SK-N-MC (cell line): ENCODE measurements around the gene TTLL11.

ENCODE experiments used
- DNase-seq: peaks from one replicate; pipeline ENCODE4 v3.0.0-alpha.2; 2011; ENCODE audit warnings: low read depth, low spot score
- H3K27ac ChIP-seq: fragments of 200-600 bp; sonication (generic); 2 replicates; pipeline ENCODE4 v1.5.1; 2016; ENCODE audit warnings: mixed run types
- H3K36me3 ChIP-seq: fragments of 200-600 bp; sonication (generic); 2 replicates; pipeline ENCODE4 v1.6.1; 2017; ENCODE audit warnings: antibody characterized with exemption, low read length, mixed read lengths; ENCODE audit not compliant: insufficient read depth
- H3K4me3 ChIP-seq: fragments of 200-600 bp; sonication (generic); 2 replicates; pipeline ENCODE4 v1.5.1; 2016
- H3K9ac ChIP-seq: fragments of 200-600 bp; sonication (generic); 2 replicates; pipeline ENCODE4 v1.8.0; 2017; ENCODE audit warnings: mixed run types, mixed read lengths; ENCODE audit not compliant: insufficient read length
- H3K9me3 ChIP-seq: fragments of 200-600 bp; sonication (generic); 2 replicates; pipeline ENCODE4 v1.6.1; 2017; ENCODE audit warnings: low read depth, mild to moderate bottlenecking, antibody characterized with exemption, low read length, moderate library complexity, mixed read lengths
- EZH2 ChIP-seq: fragments of 200-600 bp; sonication (generic); IDR thresholded peaks from one replicate; pipeline ENCODE4 v1.6.1; 2017; ENCODE audit warnings: antibody characterized with exemption
- FOXP2 ChIP-seq: optimal IDR thresholded peaks from 2 replicates; pipeline ENCODE3; 2011; ENCODE audit warnings: mild to moderate bottlenecking, moderate library complexity; ENCODE audit not compliant: insufficient read depth; ENCODE audit errors: extremely low read length, control extremely low read depth
- POLR2AphosphoS5 ChIP-seq: IDR thresholded peaks from 2 replicates; pipeline ENCODE4 v1.6.1; 2012; ENCODE audit warnings: mild to moderate bottlenecking, low read depth, low read length, borderline replicate concordance

Gene TTLL11

GRCh38 chr9:121887553-121888437 is 205.3 kb downstream of the TTLL11 start:
- no peak for DNase-seq
- Histone ChIP-seq H3K9ac (no peak overlapping the region), H3K9me3 (no peaks in the 10 kb centered on the region), H3K36me3 (no peaks in the 10 kb centered on the region), H3K27ac (no peak overlapping the region), H3K4me3 (no peak overlapping the region)
- TF ChIP-seq EZH2 (no peak), POLR2AphosphoS5 (no peak), FOXP2 (no peak)

DNA sequence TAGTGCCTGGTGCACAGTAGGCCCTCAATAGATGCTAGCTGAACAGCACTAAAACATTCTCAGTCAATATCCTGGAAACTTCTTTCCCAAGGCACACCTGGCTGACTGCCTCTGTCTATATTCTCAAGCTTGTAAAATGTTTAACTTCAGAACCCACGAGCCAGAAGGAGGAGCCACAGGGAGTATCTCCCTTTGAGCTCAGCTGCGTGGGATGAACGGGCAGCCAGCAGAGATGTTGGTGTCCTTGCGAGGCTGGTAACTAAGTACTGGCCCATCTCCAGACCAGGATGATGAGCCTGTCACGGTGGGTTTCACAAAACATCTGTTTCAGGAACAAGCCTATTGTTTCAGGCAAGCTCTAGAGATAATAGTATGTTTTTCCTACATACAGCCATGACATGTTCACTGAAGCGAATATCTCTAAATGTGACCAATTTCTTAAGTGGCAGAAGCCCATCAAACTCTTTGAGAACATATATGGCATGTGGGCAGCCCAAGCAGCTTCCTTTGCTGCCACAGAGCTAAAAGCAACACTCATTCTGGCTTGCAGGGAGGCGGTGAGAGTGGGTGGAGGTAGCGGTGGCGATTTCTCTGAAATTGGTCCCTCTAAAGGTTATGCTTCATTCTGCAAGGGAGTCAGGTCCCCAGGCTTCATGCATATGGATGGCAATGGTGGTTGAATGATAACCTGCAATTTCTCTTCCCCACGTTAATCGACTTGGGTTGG is 206.2 kb downstream of the TTLL11 start:
- no peak for DNase-seq
- no peaks in the 10 kb centered on the region for H3K36me3 ChIP-seq
- no peaks in the 10 kb centered on the region for H3K9me3 ChIP-seq
- TF ChIP-seq EZH2, result no peak
- TF ChIP-seq FOXP2, result no peak
- TF ChIP-seq POLR2AphosphoS5, result no peak
- H3K4me3 ChIP-seq, result no peak overlapping the region
- H3K27ac ChIP-seq, result no peak overlapping the region
- no peak overlapping the region for H3K9ac ChIP-seq

DNA sequence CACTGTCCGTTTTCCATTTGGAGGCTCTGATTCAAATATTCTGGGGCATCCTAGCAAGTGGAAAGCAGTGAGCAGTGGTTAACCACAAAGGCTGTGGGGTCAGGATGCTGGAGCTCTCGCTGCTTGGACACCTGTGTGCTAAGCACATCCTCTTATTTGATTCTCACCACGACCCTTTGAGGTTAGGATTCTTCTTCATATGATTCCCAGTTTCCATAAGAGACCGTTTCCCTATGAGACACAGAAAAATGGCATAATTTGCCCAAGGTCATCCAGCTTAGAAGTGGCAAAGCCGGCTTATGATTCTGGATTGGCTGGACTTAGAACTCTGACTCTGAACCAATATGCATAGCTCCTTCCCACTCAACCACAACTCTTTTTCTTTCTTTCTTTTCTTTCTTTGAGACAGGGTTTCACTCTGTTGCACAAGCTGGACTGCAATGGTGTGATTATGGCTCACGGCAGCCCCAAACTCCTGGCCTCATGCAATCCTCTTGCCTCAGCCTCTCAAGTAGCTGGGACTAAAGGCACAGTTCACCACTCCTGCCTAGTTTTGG is 207.7 kb downstream of the TTLL11 start:
- no peak for TF ChIP-seq EZH2
- no peak for TF ChIP-seq FOXP2
- no peak for TF ChIP-seq POLR2AphosphoS5
- no peaks in the 10 kb centered on the region for H3K36me3 ChIP-seq
- no peak overlapping the region for H3K9ac ChIP-seq
- no peaks in the 10 kb centered on the region for H3K9me3 ChIP-seq
- H3K27ac ChIP-seq, result no peak overlapping the region
- DNase-seq, result no peak
- no peak overlapping the region for H3K4me3 ChIP-seq

- no peak overlapping the region for H3K4me3 ChIP-seq
- H3K27ac ChIP-seq, result no peak overlapping the region
- H3K36me3 ChIP-seq, result no peaks in the 10 kb centered on the region
- H3K9me3 ChIP-seq, result no peaks in the 10 kb centered on the region
- H3K9ac ChIP-seq, result no peak overlapping the region
- no peak for DNase-seq
- TF ChIP-seq FOXP2 (no peak), EZH2 (no peak), POLR2AphosphoS5 (no peak)
Observed at GRCh38 chr9:121884057-121884541, 209.0 kb downstream of the TTLL11 start.

- Histone ChIP-seq H3K4me3 (no peak overlapping the region), H3K9ac (no peak overlapping the region), H3K36me3 (no peaks in the 10 kb centered on the region), H3K9me3 (no peaks in the 10 kb centered on the region), H3K27ac (no peak overlapping the region)
- TF ChIP-seq FOXP2, result no peak
- no peak for TF ChIP-seq EZH2
- no peak for TF ChIP-seq POLR2AphosphoS5
- DNase-seq, result no peak
Observed at GRCh38 chr9:121883281-121884056, 209.6 kb downstream of the TTLL11 start.

GRCh38 chr9:121881920-121882500 is 211.1 kb downstream of the TTLL11 start:
- no peak overlapping the region for H3K4me3 ChIP-seq
- no peak overlapping the region for H3K27ac ChIP-seq
- TF ChIP-seq POLR2AphosphoS5, result no peak
- TF ChIP-seq FOXP2, result no peak
- TF ChIP-seq EZH2, result no peak
- no peaks in the 10 kb centered on the region for H3K9me3 ChIP-seq
- DNase-seq, result no peak
- no peak overlapping the region for H3K9ac ChIP-seq
- H3K36me3 ChIP-seq, result no peaks in the 10 kb centered on the region

DNA sequence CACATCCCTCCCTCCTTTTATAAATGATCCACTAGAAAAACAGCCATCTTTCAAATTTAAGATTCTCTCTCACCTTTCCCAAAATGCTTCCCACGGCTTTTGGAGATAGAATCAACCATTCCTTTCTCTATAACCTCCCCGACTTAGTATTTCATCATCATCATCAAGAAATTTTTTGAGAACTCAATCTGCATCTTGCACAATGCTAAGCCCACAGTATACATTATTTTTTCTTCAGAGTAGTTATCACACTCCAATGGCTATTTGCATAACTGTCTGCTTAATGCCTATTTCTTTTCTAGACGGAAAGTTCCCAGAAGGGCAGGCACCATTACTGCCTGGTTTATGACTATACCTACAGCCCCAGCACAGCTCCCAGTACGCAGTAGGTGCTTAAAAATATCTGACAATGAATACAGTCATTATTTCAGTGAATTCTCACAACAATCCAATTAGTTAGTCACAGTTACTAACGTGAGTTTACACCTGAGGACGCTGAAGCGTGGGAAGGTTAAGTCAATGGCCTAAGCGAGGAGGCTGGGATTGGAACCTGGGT is 212.7 kb downstream of the TTLL11 start:
- TF ChIP-seq POLR2AphosphoS5 (no peak), EZH2 (no peak), FOXP2 (no peak)
- H3K9me3 ChIP-seq, result no peaks in the 10 kb centered on the region
- no peak overlapping the region for H3K9ac ChIP-seq
- no peak for DNase-seq
- no peak overlapping the region for H3K27ac ChIP-seq
- H3K4me3 ChIP-seq, result no peak overlapping the region
- no peaks in the 10 kb centered on the region for H3K36me3 ChIP-seq
